H1 (cell line): Measurements from ENCODE around the gene DMWD. TPM values are rescaled to one million over a fixed set of nuclear protein-coding genes. Genes with fewer than 3 reads are reported as not detected.

ENCODE experiments used
- CTCF ChIA-PET: fragments of 300-600 bp; sonication (Branson Sonifier 250); formaldehyde crosslinking; loops from one replicate; lab custom pipeline; 2021; ENCODE audit not compliant: partially characterized antibody; lab: Charles Lee
- POLR2A ChIA-PET: fragments of 300-600 bp; sonication (Branson Sonifier 250); formaldehyde crosslinking; loops from one replicate; lab custom pipeline; 2021; ENCODE audit warnings: inconsistent platforms; ENCODE audit not compliant: partially characterized antibody; lab: Charles Lee
- DNase-seq, 2 experiments: peaks; one replicate each; pipeline versions ENCODE4 v3.0.0 to v3.0.0-alpha.2; 2010 to 2022; ENCODE audit warnings: low spot score in 2 of 2, low read depth in 1 of 2, mixed read lengths in 1 of 2
- FAIRE-seq: peaks from 2 replicates; lab custom pipeline; 2011; peaks lifted over from hg19 to GRCh38; lab: Jason Lieb, UNC
- H2AFZ ChIP-seq: 2 replicates; pipeline ENCODE4 v1.8.1; 2012; ENCODE audit warnings: low read length, inconsistent platforms
- H2AK5ac ChIP-seq: 2 replicates; pipeline ENCODE4 v1.6.1; 2013; ENCODE audit warnings: low read depth, low read length
- H2BK120ac ChIP-seq: replicated peaks from 2 replicates; pipeline ENCODE3; 2013; ENCODE audit warnings: low read depth, low read length, inconsistent platforms
- H2BK12ac ChIP-seq: 2 replicates; pipeline ENCODE4 v1.6.1; 2013; ENCODE audit warnings: low read depth, low read length
- H2BK15ac ChIP-seq: 2 replicates; pipeline ENCODE4 v1.6.1; 2013; ENCODE audit warnings: low read length
- H2BK20ac ChIP-seq: 2 replicates; pipeline ENCODE4 v1.6.1; 2013; ENCODE audit warnings: low read length
- H2BK5ac ChIP-seq: 2 replicates; pipeline ENCODE4 v1.6.1; 2013; ENCODE audit warnings: low read depth, low read length
- H3K14ac ChIP-seq: 2 replicates; pipeline ENCODE4 v1.6.1; 2013; ENCODE audit warnings: inconsistent platforms; ENCODE audit not compliant: insufficient read length
- H3K18ac ChIP-seq: 2 replicates; pipeline ENCODE4 v1.6.1; 2013; ENCODE audit warnings: low read length; ENCODE audit errors: extremely low read depth
- H3K23ac ChIP-seq: 2 replicates; pipeline ENCODE4 v1.6.1; 2013; ENCODE audit warnings: inconsistent platforms; ENCODE audit not compliant: insufficient read length
- H3K23me2 ChIP-seq: 2 replicates; pipeline ENCODE4 v1.6.1; 2013; ENCODE audit warnings: low read depth, low read length
- H3K27ac ChIP-seq: 2 replicates; pipeline ENCODE4 v1.6.1; 2011; ENCODE audit warnings: low read depth, low read length, inconsistent platforms
- H3K27me3 ChIP-seq, 4 experiments: replicated peaks in 1 of 4; 1 replicate in 1 of 4; 2 replicates in 3 of 4; pipeline versions ENCODE4 v1.6.1 to v1.8.1; 2011 to 2013; ENCODE audit warnings: low read length in 3 of 4, mild to moderate bottlenecking in 3 of 4, inconsistent platforms in 2 of 4, mixed read lengths in 2 of 4, moderate library complexity in 1 of 4; ENCODE audit not compliant: control insufficient read depth in 3 of 4, insufficient read depth in 3 of 4; ENCODE audit errors: extremely low read depth in 1 of 4
- H3K36me3 ChIP-seq, 4 experiments: 2 replicates each; pipeline versions ENCODE4 v1.6.1 to v1.8.1; 2011 to 2013; ENCODE audit warnings: mild to moderate bottlenecking in 4 of 4, low read length in 3 of 4, moderate library complexity in 2 of 4, control low read depth in 1 of 4, inconsistent platforms in 1 of 4; ENCODE audit not compliant: insufficient read depth in 4 of 4, control insufficient read depth in 2 of 4
- H3K4ac ChIP-seq: replicated peaks from 2 replicates; pipeline ENCODE3; 2013; ENCODE audit warnings: low read length, low read depth, mixed read lengths, inconsistent platforms; ENCODE audit not compliant: insufficient read length
- H3K4me1 ChIP-seq, 4 experiments: replicated peaks in 1 of 4; 1 replicate in 1 of 4; 2 replicates in 3 of 4; pipeline versions ENCODE4 v1.6.1 to v1.8.1; 2011 to 2013; ENCODE audit warnings: low read length in 3 of 4, inconsistent platforms in 2 of 4, mixed read lengths in 1 of 4; ENCODE audit not compliant: insufficient read depth in 4 of 4, control insufficient read depth in 3 of 4
- H3K4me2 ChIP-seq, 2 experiments: 2 replicates each; pipeline versions ENCODE4 v1.6.1 to v1.8.1; 2011 to 2013; ENCODE audit warnings: low read depth in 2 of 2, low read length in 2 of 2, control low read depth in 1 of 2, inconsistent platforms in 1 of 2, mild to moderate bottlenecking in 1 of 2; ENCODE audit not compliant: insufficient read depth in 1 of 2
- H3K4me3 ChIP-seq, 4 experiments: fragments of 200-600, 300-600 bp in 1 of 4; sonication (generic), shearing (Covaris generic), sonication (Bioruptor Twin) in 1 of 4; 2 replicates each; pipeline versions ENCODE4 v1.5.1 to v1.8.1; 2011 to 2016; ENCODE audit warnings: low read length in 4 of 4, low read depth in 3 of 4, control low read depth in 2 of 4, inconsistent platforms in 2 of 4, mild to moderate bottlenecking in 2 of 4, mixed read lengths in 1 of 4, moderate library complexity in 1 of 4; ENCODE audit not compliant: insufficient read depth in 2 of 4; ENCODE audit errors: extremely low read depth in 1 of 4
- H3K56ac ChIP-seq: replicated peaks from 2 replicates; pipeline ENCODE3; 2013; ENCODE audit warnings: low read depth, mild to moderate bottlenecking, mixed read lengths, low read length, inconsistent platforms; ENCODE audit not compliant: insufficient read length
- H3K79me1 ChIP-seq: 2 replicates; pipeline ENCODE4 v1.6.1; 2013; ENCODE audit warnings: low read depth, low read length, control low read depth
- H3K79me2 ChIP-seq, 2 experiments: 2 replicates each; pipeline versions ENCODE4 v1.6.1 to v1.8.1; 2012 to 2013; ENCODE audit warnings: low read length in 2 of 2, mild to moderate bottlenecking in 2 of 2, inconsistent platforms in 1 of 2; ENCODE audit not compliant: insufficient read depth in 2 of 2, control insufficient read depth in 1 of 2
- H3K9ac ChIP-seq, 4 experiments: replicated peaks in 1 of 4; 1 replicate in 1 of 4; 2 replicates in 3 of 4; pipeline versions ENCODE4 v1.6.1 to v1.8.1; 2011 to 2013; ENCODE audit warnings: low read depth in 3 of 4, low read length in 3 of 4, control low read depth in 2 of 4, mild to moderate bottlenecking in 2 of 4, moderate library complexity in 2 of 4, inconsistent platforms in 1 of 4; ENCODE audit errors: extremely low read depth in 1 of 4
- H3K9me3 ChIP-seq, 2 experiments: 2 replicates each; pipeline versions ENCODE4 v1.6.1 to v1.8.1; 2012 to 2013; ENCODE audit warnings: mild to moderate bottlenecking in 2 of 2, moderate library complexity in 2 of 2, control low read depth in 1 of 2, inconsistent platforms in 1 of 2, low read depth in 1 of 2, low read length in 1 of 2, mixed read lengths in 1 of 2; ENCODE audit not compliant: insufficient read depth in 2 of 2
- H4K20me1 ChIP-seq, 2 experiments: replicated peaks in 1 of 2; 2 replicates each; pipeline versions ENCODE3 to v1.8.1; 2011 to 2013; ENCODE audit warnings: inconsistent platforms in 2 of 2, low read length in 2 of 2, mild to moderate bottlenecking in 1 of 2; ENCODE audit not compliant: insufficient read depth in 2 of 2, control insufficient read depth in 1 of 2
- H4K5ac ChIP-seq: 2 replicates; pipeline ENCODE4 v1.6.1; 2013; ENCODE audit warnings: low read length, low read depth, mixed read lengths, inconsistent platforms; ENCODE audit not compliant: insufficient read length
- H4K8ac ChIP-seq: 2 replicates; pipeline ENCODE4 v1.8.0; 2013; ENCODE audit warnings: mild to moderate bottlenecking, moderate library complexity, low read length, inconsistent platforms; ENCODE audit not compliant: insufficient read depth; ENCODE audit errors: extremely low read depth
- H4K91ac ChIP-seq: replicated peaks from 2 replicates; pipeline ENCODE3; 2013; ENCODE audit warnings: low read length, mixed read lengths, inconsistent platforms; ENCODE audit not compliant: insufficient read length
- SAP30 ChIP-seq: fragments of 300-600 bp; sonication (generic); IDR thresholded peaks from 2 replicates; pipeline ENCODE4 v1.7.1; 2012; ENCODE audit warnings: low read length, moderate library complexity, mild to moderate bottlenecking, inconsistent platforms; ENCODE audit not compliant: insufficient read depth, insufficient replicate concordance
- SIRT6 ChIP-seq: IDR thresholded peaks from one replicate; pipeline ENCODE4 v1.7.1; 2012; ENCODE audit warnings: low read length, inconsistent platforms
- SP4 ChIP-seq: IDR thresholded peaks from 2 replicates; pipeline ENCODE4 v1.6.1; 2012; ENCODE audit warnings: low read length, inconsistent platforms
- YY1 ChIP-seq: IDR thresholded peaks from 2 replicates; pipeline ENCODE4 v1.6.1; 2011; ENCODE audit warnings: low read depth, mild to moderate bottlenecking, low read length
- whole genome bisulfite sequencing, 2 experiments: shearing (Covaris generic) in 1 of 2; methylation state at CpG; one replicate each; pipeline versions ENCODE4 v1.1.6 to v1.1.7; 2013 to 2015; ENCODE audit warnings: low lambda C conversion rate in 2 of 2, mixed read lengths in 2 of 2, inconsistent platforms in 1 of 2, low coverage in 1 of 2, missing lambda C conversion rate in 1 of 2; ENCODE audit not compliant: insufficient replicate concordance in 2 of 2, insufficient coverage in 1 of 2, insufficient read length in 1 of 2; ENCODE audit errors: extremely low coverage in 1 of 2, missing lambda C conversion rate in 1 of 2; 5-methylcytosine and 5-hydroxymethylcytosine counted together
- polyA plus RNA-seq, 7 experiments: library from polyadenylated mRNA; depleted of rRNA in 3 of 7; stranded (reverse) in 5 of 7; unstranded in 2 of 7; fragments of >200 nt in 5 of 7; fragments of 200-250 nt in 2 of 7; gene quantifications; 1 replicate in 5 of 7; 2 replicates in 1 of 7; 4 replicates in 1 of 7; pipeline versions ENCODE4 v1.2.1 to v1.2.3, GENCODE V29; 2011 to 2013; ENCODE audit warnings: missing spikeins in 2 of 7, mixed read lengths in 2 of 7
- total RNA-seq: library from RNA; stranded (reverse); fragmentation: NEBNext Ultra II Directional; extraction: Animal tissue kit (Norgen Biotek cat#: 25700); gene quantifications from 2 replicates; pipeline ENCODE4 v1.2.1, GENCODE V29; 2021

The DMWD gene
- total and polyA plus RNA-seq, 2 of the 8 experiments (the other 6 are each of a cell fraction or from before 2014, with no cell fraction given): 13.6 to 41.0 TPM

- Histone ChIP-seq H3K36me3 (peaks cover 0 to 2% (median 0%) of the 10 kb centered on the region in 4 experiments; a peak in 2 of 8 replicates), H3K27ac (peak overlapping the region; percentile 96), H4K5ac (peak overlapping the region; percentile 96), H2AFZ (no peak overlapping the region), H3K4me1 (peaks cover 7 to 39% (median 31%) of the 10 kb centered on the region in 4 experiments), H2BK5ac (peak overlapping the region; percentile 98), H3K27me3 (no peaks in the 10 kb centered on the region), H3K56ac (peak overlapping the region; percentile 97), H4K91ac (peak overlapping the region; percentile 99), H3K18ac (peak overlapping the region; percentile 100), H3K79me1 (no peaks in the 10 kb centered on the region), H3K4ac (peak overlapping the region; percentile 90), H2BK20ac (0 out of 2 replicates have a peak overlapping the region, but pooled peaks have one; percentile 21), H2BK15ac (no peak overlapping the region), H3K4me3 (peak overlapping the region; percentile 57 to 89 (median 71)), H4K20me1 (peaks cover 0 to 3% of the 10 kb centered on the region in 2 experiments), H3K9ac (peak overlapping the region; percentile 68 to 91 (median 85)), H3K79me2 (no peaks in the 10 kb centered on the region), H3K9me3 (no peaks in the 10 kb centered on the region), H4K8ac (peak overlapping the region; percentile 90), H2BK12ac (peak overlapping the region; percentile 80; the same call in 1 of the 2 replicates), H3K4me2 (peak overlapping the region; percentile 61 to 94), H3K23ac (no peak overlapping the region), H3K14ac (peak overlapping the region; percentile 100), H2AK5ac (peak overlapping the region; percentile 98; the same call in 1 of the 2 replicates), H2BK120ac (peak overlapping the region; percentile 86), H3K23me2 (peaks cover 28% of the 10 kb centered on the region)
- FAIRE-seq: no peak
- ChIA-PET CTCF (interaction anchor here (0.8 to 6.7 kb wide), 11 partner anchors 12 to 125 kb away, joined by 3 to 55 read pairs (median 5); partner anchors contain the start of genes DMPK, DMWD and RSPH6A), POLR2A (interaction anchor here (0.8 to 16.2 kb wide), 20 partner anchors 12 to 239 kb away, joined by 3 to 284 read pairs (median 6); partner anchors contain the start of genes DMPK, DMWD, FBXO46 and MEIOSIN)
- no CpG with 5 or more reads among the region's 33 CpGs for WGBS, 2 experiments
- peak in 1 of 2 experiments; percentile 67 for DNase-seq
- peak; percentile 44; the same call in 1 of the 2 replicates for TF ChIP-seq YY1
- TF ChIP-seq SAP30: no peak
- no peak for TF ChIP-seq SIRT6
- no peak for TF ChIP-seq SP4
Measured at GRCh38 chr19:45768655-45768983, 24.0 kb downstream of the DMWD start.
